ENCODE measurements around the gene FBXO41.

Gene FBXO41

GRCh38 chr2:73258913-73259215, 25.4 kb downstream of the FBXO41 start:
- TF ChIP-seq SIN3A (IDR thresholded peaks at IDR 0.05; ENCODE audit: borderline replicate concordance, insufficient read depth, low read length) (no peak), TAF1 (IDR thresholded peaks at IDR 0.05; ENCODE audit: borderline replicate concordance, insufficient read depth, low read length) (no peak), POLR2AphosphoS5 (IDR thresholded peaks at IDR 0.05; ENCODE audit: low read depth, low read length) (no peak), FOXP2 (optimal IDR thresholded peaks at IDR 0.05; ENCODE audit: borderline replicate concordance, extremely low read depth, extremely low read length, insufficient read depth) (no peak), REST (IDR thresholded peaks at IDR 0.05; ENCODE audit: insufficient read depth in 1 of 2, low read depth in 2 of 2, low read length in 2 of 2) (no peak)

- TF ChIP-seq TAF1 (IDR thresholded peaks at IDR 0.05; ENCODE audit: borderline replicate concordance, insufficient read depth, low read length) (no peak), REST (IDR thresholded peaks at IDR 0.05; ENCODE audit: insufficient read depth in 1 of 2, low read depth in 2 of 2, low read length in 2 of 2) (no peak), FOXP2 (optimal IDR thresholded peaks at IDR 0.05; ENCODE audit: borderline replicate concordance, extremely low read depth, extremely low read length, insufficient read depth) (no peak), SIN3A (IDR thresholded peaks at IDR 0.05; ENCODE audit: borderline replicate concordance, insufficient read depth, low read length) (no peak), POLR2AphosphoS5 (IDR thresholded peaks at IDR 0.05; ENCODE audit: low read depth, low read length) (no peak)
Observed at GRCh38 chr2:73258186-73258912, 25.9 kb downstream of the FBXO41 start.

GRCh38 chr2:73257425-73258125, 26.7 kb downstream of the FBXO41 start:
- no peak for TF ChIP-seq TAF1 (IDR thresholded peaks at IDR 0.05; ENCODE audit: borderline replicate concordance, insufficient read depth, low read length)
- TF ChIP-seq REST (IDR thresholded peaks at IDR 0.05; ENCODE audit: insufficient read depth in 1 of 2, low read depth in 2 of 2, low read length in 2 of 2), result 0 out of 4 replicates have a peak, but pooled peaks of 1 of the 2 experiments have one; percentile 13

- TF ChIP-seq POLR2AphosphoS5 (IDR thresholded peaks at IDR 0.05; ENCODE audit: low read depth, low read length) (no peak), SIN3A (IDR thresholded peaks at IDR 0.05; ENCODE audit: borderline replicate concordance, insufficient read depth, low read length) (no peak), FOXP2 (optimal IDR thresholded peaks at IDR 0.05; ENCODE audit: borderline replicate concordance, extremely low read depth, extremely low read length, insufficient read depth) (no peak), TAF1 (IDR thresholded peaks at IDR 0.05; ENCODE audit: borderline replicate concordance, insufficient read depth, low read length) (no peak), REST (IDR thresholded peaks at IDR 0.05; ENCODE audit: insufficient read depth in 1 of 2, low read depth in 2 of 2, low read length in 2 of 2) (no peak)
Observed at GRCh38 chr2:73257021-73257420, 27.3 kb downstream of the FBXO41 start.
